Measurements from ENCODE around the gene SEMA4C.

- TF ChIP-seq POLR2A (IDR thresholded peaks at IDR 0.05; ENCODE audit: low read depth, low read length) (no peak), TAF1 (IDR thresholded peaks at IDR 0.05; ENCODE audit: borderline replicate concordance, low read depth, low read length) (no peak)
Observed at GRCh38 chr2:96914332-96914731, 44.5 kb upstream of the SEMA4C start.
